ENCODE data around the gene MAD2L2.

Gene MAD2L2

DNA sequence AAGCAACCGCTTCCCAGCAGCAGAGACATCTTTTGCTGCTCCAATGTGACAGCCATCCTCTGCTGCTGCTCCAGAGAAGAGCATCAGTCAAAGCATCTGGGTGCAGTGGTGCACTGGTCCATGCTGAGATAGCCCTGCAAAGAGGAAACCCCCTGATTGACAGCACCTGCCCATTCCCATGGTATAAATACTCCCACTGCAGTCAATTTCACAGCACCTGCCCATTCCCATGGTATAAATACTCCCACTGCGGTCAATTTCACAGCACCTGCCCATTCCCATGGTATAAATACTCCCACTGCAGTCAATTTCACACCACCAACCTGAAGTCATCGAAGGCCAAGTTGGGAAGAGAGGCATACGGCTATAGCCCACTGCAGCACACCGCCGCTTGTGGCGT, 52.2 kb downstream of the MAD2L2 start:
- DNase-seq = no peak

DNA sequence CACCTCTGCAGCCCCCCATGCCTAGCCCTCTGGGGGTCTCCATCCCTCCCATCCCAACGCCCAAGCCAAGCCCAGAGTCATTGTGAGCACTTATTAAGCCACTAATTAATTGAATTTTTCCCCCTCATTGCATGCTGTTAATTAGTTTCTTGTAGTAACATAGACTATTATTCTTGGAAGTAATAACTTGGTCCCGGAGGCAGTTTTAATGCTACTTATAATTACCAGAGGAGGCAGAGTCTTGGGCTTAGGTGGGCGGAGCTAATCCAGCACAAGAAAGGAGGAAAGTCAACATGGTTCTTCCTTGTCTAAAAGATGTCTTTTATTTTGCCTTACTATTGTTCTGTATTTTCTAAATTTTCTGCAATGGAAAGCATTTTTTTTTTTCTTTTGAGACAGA, 54.4 kb downstream of the MAD2L2 start:
- DNase-seq = no peak

Measured in activated CD4-positive, alpha-beta T cell treated with anti-CD3 and anti-CD28 coated beads, Interleukin-2, amount 50 U/mL, for 4 hours (primary cell).